WI38 (cell line): ENCODE results near the gene SELENOO.
A peak's percentile ranks its signal among the peaks of the same experiment; 100 is the strongest.

Experiments used
- H3K4me3 ChIP-seq: 2 replicates; pipeline ENCODE4 v1.5.1; 2011; ENCODE audit warnings: low read depth, mild to moderate bottlenecking, control low read depth, low read length
- CTCF ChIP-seq: IDR thresholded peaks from 2 replicates; pipeline ENCODE4 v1.5.1; 2012; ENCODE audit warnings: low read depth, mild to moderate bottlenecking, control low read depth, low read length

SELENOO gene

GRCh38 chr22:50232481-50233151, 31.8 kb downstream of the SELENOO start:
- H3K4me3 ChIP-seq: no peak overlapping the region
- TF ChIP-seq CTCF: no peak

- TF ChIP-seq CTCF: no peak
Measured at GRCh38 chr22:50233223-50233622, 32.4 kb downstream of the SELENOO start.

GRCh38 chr22:50236731-50237409, 36.1 kb downstream of the SELENOO start:
- 0 out of 2 replicates have a peak, but pooled peaks have one; percentile 22 for TF ChIP-seq CTCF
- H3K4me3 ChIP-seq: no peak overlapping the region

More at GRCh38 chr22:50233223-50233622, 32.4 kb downstream of the SELENOO start:
- H3K4me3 ChIP-seq: no peak overlapping the region

GRCh38 chr22:50238755-50239154, 37.9 kb downstream of the SELENOO start:
- no peak overlapping the region for H3K4me3 ChIP-seq
- TF ChIP-seq CTCF: no peak

- peak overlapping the region; percentile 93 for H3K4me3 ChIP-seq
- no peak for TF ChIP-seq CTCF
Measured at GRCh38 chr22:50242406-50242949, 41.7 kb downstream of the SELENOO start.

GRCh38 chr22:50243685-50244419, 43.0 kb downstream of the SELENOO start:
- TF ChIP-seq CTCF: no peak
- H3K4me3 ChIP-seq: peak overlapping the region; percentile 93
